Germinal center (tissue), 1 donor: ENCODE measurements around the gene ARID1B.

ENCODE experiments used
- DNase-seq: peaks from one replicate; pipeline ENCODE4 v3.0.0; 2012; ENCODE audit warnings: mixed read lengths, low spot score

The ARID1B gene

GRCh38 chr6:156825475-156825874 lies 48.3 kb downstream of the ARID1B start:
- no peak for DNase-seq

- no peak for DNase-seq
Observed at GRCh38 chr6:156826290-156826955, 49.2 kb downstream of the ARID1B start.

- DNase-seq: no peak
Observed at GRCh38 chr6:156827382-156827781, 50.2 kb downstream of the ARID1B start.

- no peak for DNase-seq
Observed at GRCh38 chr6:156828280-156828703, 51.1 kb downstream of the ARID1B start.

- DNase-seq: no peak
Observed at GRCh38 chr6:156830126-156830525, 52.9 kb downstream of the ARID1B start.

- no peak for DNase-seq
Observed at GRCh38 chr6:156832231-156832647, 55.1 kb downstream of the ARID1B start.

GRCh38 chr6:156832669-156833068 lies 55.5 kb downstream of the ARID1B start:
- DNase-seq: no peak

GRCh38 chr6:156833755-156834154 lies 56.6 kb downstream of the ARID1B start:
- no peak for DNase-seq

- no peak for DNase-seq
Observed at GRCh38 chr6:156839129-156839528, 62.0 kb downstream of the ARID1B start.

- DNase-seq: no peak
Observed at GRCh38 chr6:156839591-156840001, 62.4 kb downstream of the ARID1B start.

GRCh38 chr6:156840136-156840535 lies 63.0 kb downstream of the ARID1B start:
- DNase-seq: no peak

- no peak for DNase-seq
Observed at GRCh38 chr6:156840606-156841005, 63.4 kb downstream of the ARID1B start.

GRCh38 chr6:156841508-156841907 lies 64.3 kb downstream of the ARID1B start:
- no peak for DNase-seq

- DNase-seq: no peak
Observed at GRCh38 chr6:156842598-156843250, 65.5 kb downstream of the ARID1B start.

- DNase-seq: no peak
Observed at GRCh38 chr6:156844089-156844488, 66.9 kb downstream of the ARID1B start.

- DNase-seq: no peak
Observed at GRCh38 chr6:156845454-156846155, 68.4 kb downstream of the ARID1B start.

GRCh38 chr6:156846845-156847599 lies 69.8 kb downstream of the ARID1B start:
- DNase-seq: no peak

GRCh38 chr6:156848123-156848522 lies 70.9 kb downstream of the ARID1B start:
- no peak for DNase-seq

- DNase-seq: no peak
Observed at GRCh38 chr6:156848533-156848932, 71.4 kb downstream of the ARID1B start.

GRCh38 chr6:156849806-156850205 lies 72.6 kb downstream of the ARID1B start:
- DNase-seq: no peak

GRCh38 chr6:156850353-156850752 lies 73.2 kb downstream of the ARID1B start:
- DNase-seq: no peak

GRCh38 chr6:156851454-156851921 lies 74.3 kb downstream of the ARID1B start:
- peak; percentile 44 for DNase-seq
